ENCODE data around the gene BSND. TPM values are rescaled to one million over a fixed set of nuclear protein-coding genes. Genes with fewer than 3 reads are reported as not detected.

The BSND gene
- under 1 TPM; 0.13 to 0.20 TPM for total RNA-seq
- not detected for polyA plus RNA-seq (2013, experiment 1 of 2)
- polyA plus RNA-seq (2013, experiment 2 of 2): 0.04 TPM
- long read RNA-seq, experiment 1: 0 reads
- long read RNA-seq, experiment 2: 0 reads
- long read RNA-seq, experiment 3: 0 reads
- long read RNA-seq, experiment 4: 0 reads

DNA sequence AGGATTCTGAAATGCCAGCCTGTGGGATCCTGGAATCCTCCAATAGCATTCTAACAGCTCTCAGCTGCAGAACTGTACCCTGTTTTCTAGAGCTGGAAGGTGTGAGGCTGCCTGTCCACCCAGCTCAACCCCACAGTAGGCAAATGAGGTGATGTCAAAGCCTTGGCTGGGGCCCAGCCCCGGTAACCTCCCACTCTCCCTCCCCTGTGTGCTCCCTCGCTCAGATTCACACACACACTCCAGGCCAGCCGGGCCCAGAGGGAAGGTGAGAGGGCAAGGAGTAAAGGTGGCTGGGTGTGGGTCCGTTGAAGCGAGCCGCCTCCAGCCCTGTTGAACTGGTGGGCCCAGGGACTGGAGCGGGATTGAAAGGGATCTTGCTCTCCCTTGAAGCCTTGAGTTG is at the start of gene BSND:
Gene BSND, plus strand, starts transcription at position 257 of the 400 bp plus-strand sequence. CDS start 254 bp downstream, outside the sequence.
- no peaks in the 10 kb centered on the region for H3K4me1 ChIP-seq (ENCODE audit: control insufficient read depth, insufficient read depth, low read length)
- TF ChIP-seq, protein P1, sequence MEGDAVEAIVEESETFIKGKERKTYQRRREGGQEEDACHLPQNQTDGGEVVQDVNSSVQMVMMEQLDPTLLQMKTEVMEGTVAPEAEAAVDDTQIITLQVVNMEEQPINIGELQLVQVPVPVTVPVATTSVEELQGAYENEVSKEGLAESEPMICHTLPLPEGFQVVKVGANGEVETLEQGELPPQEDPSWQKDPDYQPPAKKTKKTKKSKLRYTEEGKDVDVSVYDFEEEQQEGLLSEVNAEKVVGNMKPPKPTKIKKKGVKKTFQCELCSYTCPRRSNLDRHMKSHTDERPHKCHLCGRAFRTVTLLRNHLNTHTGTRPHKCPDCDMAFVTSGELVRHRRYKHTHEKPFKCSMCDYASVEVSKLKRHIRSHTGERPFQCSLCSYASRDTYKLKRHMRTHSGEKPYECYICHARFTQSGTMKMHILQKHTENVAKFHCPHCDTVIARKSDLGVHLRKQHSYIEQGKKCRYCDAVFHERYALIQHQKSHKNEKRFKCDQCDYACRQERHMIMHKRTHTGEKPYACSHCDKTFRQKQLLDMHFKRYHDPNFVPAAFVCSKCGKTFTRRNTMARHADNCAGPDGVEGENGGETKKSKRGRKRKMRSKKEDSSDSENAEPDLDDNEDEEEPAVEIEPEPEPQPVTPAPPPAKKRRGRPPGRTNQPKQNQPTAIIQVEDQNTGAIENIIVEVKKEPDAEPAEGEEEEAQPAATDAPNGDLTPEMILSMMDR (conservative IDR thresholded peaks at IDR 0.05): no peak
- DNase-seq: no peak
- H3K9me3 ChIP-seq (ENCODE audit: control insufficient read depth, low read length): no peaks in the 10 kb centered on the region
- peak within 1 kb of the TSS; percentile 55 for H3K4me3 Mint-ChIP-seq
- no peaks in the 10 kb centered on the region for H3K36me3 Mint-ChIP-seq (ENCODE audit: low read depth)
- 89 to 92% methylated on average over 4 to 7 of the region's 7 CpGs for WGBS, 2 experiments (ENCODE audit: insufficient coverage in 1 of 2, insufficient read length in 1 of 2)
- peaks cover 27% of the 10 kb centered on the region for H3K27me3 ChIP-seq (ENCODE audit: control insufficient read depth, insufficient read depth, low read length, poor library complexity, severe bottlenecking)
- H3K27me3 Mint-ChIP-seq (ENCODE audit: insufficient read depth): peaks cover 59% of the 10 kb centered on the region
- H3K4me3 ChIP-seq (ENCODE audit: low read length): no peak within 1 kb of the TSS
- no peaks in the 10 kb centered on the region for H3K36me3 ChIP-seq (ENCODE audit: control insufficient read depth, insufficient read depth, low read length)
- H3K27ac ChIP-seq (ENCODE audit: low read depth, low read length): no peak within 1 kb of the TSS
- H3K9ac ChIP-seq (ENCODE audit: extremely low read depth, low read length, poor library complexity, severe bottlenecking): no peak within 1 kb of the TSS
- H3K4me1 Mint-ChIP-seq: peaks cover 23% of the 10 kb centered on the region
- H3K27ac Mint-ChIP-seq: no peak within 1 kb of the TSS
- no peaks in the 10 kb centered on the region for H3K9me3 Mint-ChIP-seq

- Mint-ChIP-seq H3K36me3 (ENCODE audit: low read depth) (no peaks in the 10 kb centered on the region), H3K27ac (no peak overlapping the region), H3K4me3 (no peak overlapping the region), H3K27me3 (ENCODE audit: insufficient read depth) (peaks cover 5% of the 10 kb centered on the region), H3K9me3 (peaks cover 2% of the 10 kb centered on the region), H3K4me1 (peaks cover 15% of the 10 kb centered on the region)
- no peaks in the 10 kb centered on the region for H3K27me3 ChIP-seq (ENCODE audit: control insufficient read depth, insufficient read depth, low read length, poor library complexity, severe bottlenecking)
- H3K27ac ChIP-seq (ENCODE audit: low read depth, low read length): no peak overlapping the region
- no peak for DNase-seq
- 86 to 91% methylated on average over 1 to 3 of the region's 4 CpGs for WGBS, 2 experiments (ENCODE audit: insufficient coverage in 1 of 2, insufficient read length in 1 of 2)
- H3K36me3 ChIP-seq (ENCODE audit: control insufficient read depth, insufficient read depth, low read length): no peaks in the 10 kb centered on the region
- TF ChIP-seq, protein P1 (conservative IDR thresholded peaks at IDR 0.05): no peak
- H3K9me3 ChIP-seq (ENCODE audit: control insufficient read depth, low read length): no peaks in the 10 kb centered on the region
- no peaks in the 10 kb centered on the region for H3K4me1 ChIP-seq (ENCODE audit: control insufficient read depth, insufficient read depth, low read length)
- H3K9ac ChIP-seq (ENCODE audit: extremely low read depth, low read length, poor library complexity, severe bottlenecking): no peak overlapping the region
- no peak overlapping the region for H3K4me3 ChIP-seq (ENCODE audit: low read length)
Observed at GRCh38 chr1:54949053-54949452, 49.7 kb upstream of the BSND start.

GRCh38 chr1:54950006-54950368 is 48.7 kb upstream of the BSND start:
- Histone ChIP-seq H3K36me3 (ENCODE audit: control insufficient read depth, insufficient read depth, low read length) (no peaks in the 10 kb centered on the region), H3K27ac (ENCODE audit: low read depth, low read length) (no peak overlapping the region), H3K27me3 (ENCODE audit: control insufficient read depth, insufficient read depth, low read length, poor library complexity, severe bottlenecking) (no peaks in the 10 kb centered on the region), H3K9me3 (ENCODE audit: control insufficient read depth, low read length) (no peaks in the 10 kb centered on the region), H3K4me3 (ENCODE audit: low read length) (no peak overlapping the region), H3K9ac (ENCODE audit: extremely low read depth, low read length, poor library complexity, severe bottlenecking) (no peak overlapping the region), H3K4me1 (ENCODE audit: control insufficient read depth, insufficient read depth, low read length) (no peaks in the 10 kb centered on the region)
- Mint-ChIP-seq H3K4me3 (no peak overlapping the region), H3K27ac (no peak overlapping the region), H3K36me3 (ENCODE audit: low read depth) (peaks cover 2% of the 10 kb centered on the region), H3K4me1 (peaks cover 12% of the 10 kb centered on the region), H3K9me3 (peaks cover 7% of the 10 kb centered on the region), H3K27me3 (ENCODE audit: insufficient read depth) (peaks cover 7% of the 10 kb centered on the region)
- TF ChIP-seq, protein P1 (conservative IDR thresholded peaks at IDR 0.05): no peak
- DNase-seq: no peak
- WGBS, 2 experiments (ENCODE audit: insufficient coverage in 1 of 2, insufficient read length in 1 of 2): 63 to 72% methylated on average over 5 to 6 of the region's 6 CpGs
